ENCODE data around the gene EVPL. TPM values are rescaled to one million over a fixed set of nuclear protein-coding genes. Genes with fewer than 3 reads are reported as not detected.

EVPL gene
- total RNA-seq, 1 experiment from 2014 or later, result 1.3 TPM

GRCh38 chr17:75985986-75986385, 41.1 kb downstream of the EVPL start (continued):
- no peak for TF ChIP-seq ATF6 (CRISPR knock-in tag; IDR thresholded peaks at IDR 0.05)
- no peak for TF ChIP-seq NR1H2 (CRISPR knock-in tag; IDR thresholded peaks at IDR 0.05)
- no peak for TF ChIP-seq ZNF121 (CRISPR knock-in tag; IDR thresholded peaks at IDR 0.05)

- Mint-ChIP-seq H3K36me3 (peaks cover 4% of the 10 kb centered on the region), H3K9me3 (no peaks in the 10 kb centered on the region), H3K4me1 (peaks cover 51% of the 10 kb centered on the region), H3K27ac (peak overlapping the region; percentile 96), H3K4me3 (peak overlapping the region; percentile 55), H3K27me3 (ENCODE audit: low read depth) (no peaks in the 10 kb centered on the region)
- ChIA-PET POLR2A (interaction anchor here (1.0 kb wide), 1 partner anchor 43 kb away, joined by 3 read pairs; the partner anchor contains the start of gene FBF1), CTCF (interaction anchor here (0.7 to 2.9 kb wide), 14 partner anchors 9 to 153 kb away, joined by 3 to 28 read pairs (median 5); partner anchors contain the start of genes CDK3, MRPL38 and WBP2)
- ATAC-seq, result peak; percentile 28
- TF ChIP-seq USF2 (CRISPR knock-in tag; IDR thresholded peaks at IDR 0.05) (peak; percentile 37), NFE2L1 (CRISPR knock-in tag; IDR thresholded peaks at IDR 0.05) (no peak), USF1 (CRISPR knock-in tag; IDR thresholded peaks at IDR 0.05) (peak; percentile 27; the same call in 1 of the 2 replicates)
- DNase-seq (ENCODE audit: low spot score), result peak; percentile 60
These were observed 43.5 kb downstream of the EVPL start for GRCh38 chr17:75983501-75984181.

GRCh38 chr17:75981019-75981615, 46.0 kb downstream of the EVPL start:
- no peaks in the 10 kb centered on the region for H3K27me3 Mint-ChIP-seq (ENCODE audit: low read depth)
- H3K36me3 Mint-ChIP-seq, result peaks cover 8% of the 10 kb centered on the region
- ATAC-seq (no peak), DNase-seq (ENCODE audit: low spot score) (no peak)
- TF ChIP-seq ZNF512 (CRISPR knock-in tag; IDR thresholded peaks at IDR 0.05; ENCODE audit: borderline replicate concordance), result no peak
- no peak for TF ChIP-seq ATF1 (CRISPR knock-in tag; IDR thresholded peaks at IDR 0.05)
- CTCF ChIA-PET, result interaction anchor here (0.7 to 1.4 kb wide), 5 partner anchors 24 to 380 kb away, joined by 3 to 4 read pairs (median 4); no protein-coding TSS in a partner anchor
- no peaks in the 10 kb centered on the region for H3K9me3 Mint-ChIP-seq
- H3K4me3 Mint-ChIP-seq, result peak overlapping the region; percentile 97
- H3K4me1 Mint-ChIP-seq, result peaks cover 67% of the 10 kb centered on the region
- H3K27ac Mint-ChIP-seq, result peak overlapping the region; percentile 100
- POLR2A ChIA-PET, result interaction anchor here (0.7 to 1.0 kb wide), 3 partner anchors 40 to 467 kb away, joined by 3 to 4 read pairs (median 4); partner anchors contain the start of gene FBF1

GRCh38 chr17:75980188-75981018, 46.7 kb downstream of the EVPL start:
- CTCF ChIA-PET, result interaction anchor here (0.7 to 1.4 kb wide), 4 partner anchors 25 to 298 kb away, joined by 3 to 4 read pairs (median 4); partner anchors contain the start of gene FBF1
- H3K4me1 Mint-ChIP-seq, result peaks cover 72% of the 10 kb centered on the region

More at GRCh38 chr17:75980188-75981018, 46.7 kb downstream of the EVPL start:
- ATAC-seq, result no peak
- no peak for DNase-seq (ENCODE audit: low spot score)
- TF ChIP-seq ZNF121 (CRISPR knock-in tag; IDR thresholded peaks at IDR 0.05), result peak; percentile 98
- no peak for TF ChIP-seq ZNF425 (CRISPR knock-in tag; conservative IDR thresholded peaks at IDR 0.05)
- TF ChIP-seq ATF1 (CRISPR knock-in tag; IDR thresholded peaks at IDR 0.05), result no peak
- POLR2A ChIA-PET, result interaction anchor here (0.6 to 1.0 kb wide), 2 partner anchors 39 to 228 kb away, joined by 3 to 11 read pairs; partner anchors contain the start of gene FBF1
- Mint-ChIP-seq H3K27me3 (ENCODE audit: low read depth) (no peaks in the 10 kb centered on the region), H3K9me3 (no peaks in the 10 kb centered on the region), H3K4me3 (peak overlapping the region; percentile 97), H3K36me3 (peaks cover 11% of the 10 kb centered on the region), H3K27ac (peak overlapping the region; percentile 100)

Data from WTC11 (cell line).